ENCODE data around the gene TCFL5.

DNA sequence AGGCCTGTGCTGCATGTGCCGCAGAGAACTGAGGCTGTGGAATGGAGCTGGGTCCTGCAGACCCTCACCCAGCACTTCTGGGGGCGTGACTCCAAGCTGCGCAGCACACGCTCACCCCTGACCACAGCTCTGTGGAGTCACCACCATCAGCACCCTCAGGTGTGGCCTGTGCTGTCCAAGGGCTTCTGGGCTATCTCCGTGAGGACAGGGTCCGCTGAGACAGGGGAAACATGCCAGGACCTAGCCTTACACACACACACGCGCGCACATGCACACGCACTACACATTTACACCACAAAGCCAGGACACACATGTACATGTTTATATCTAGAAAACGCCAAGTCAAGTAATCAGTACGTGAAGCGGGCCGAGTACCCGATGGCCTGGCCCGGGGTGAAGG is 26.8 kb upstream of the TCFL5 start:
- TF ChIP-seq, protein P1, sequence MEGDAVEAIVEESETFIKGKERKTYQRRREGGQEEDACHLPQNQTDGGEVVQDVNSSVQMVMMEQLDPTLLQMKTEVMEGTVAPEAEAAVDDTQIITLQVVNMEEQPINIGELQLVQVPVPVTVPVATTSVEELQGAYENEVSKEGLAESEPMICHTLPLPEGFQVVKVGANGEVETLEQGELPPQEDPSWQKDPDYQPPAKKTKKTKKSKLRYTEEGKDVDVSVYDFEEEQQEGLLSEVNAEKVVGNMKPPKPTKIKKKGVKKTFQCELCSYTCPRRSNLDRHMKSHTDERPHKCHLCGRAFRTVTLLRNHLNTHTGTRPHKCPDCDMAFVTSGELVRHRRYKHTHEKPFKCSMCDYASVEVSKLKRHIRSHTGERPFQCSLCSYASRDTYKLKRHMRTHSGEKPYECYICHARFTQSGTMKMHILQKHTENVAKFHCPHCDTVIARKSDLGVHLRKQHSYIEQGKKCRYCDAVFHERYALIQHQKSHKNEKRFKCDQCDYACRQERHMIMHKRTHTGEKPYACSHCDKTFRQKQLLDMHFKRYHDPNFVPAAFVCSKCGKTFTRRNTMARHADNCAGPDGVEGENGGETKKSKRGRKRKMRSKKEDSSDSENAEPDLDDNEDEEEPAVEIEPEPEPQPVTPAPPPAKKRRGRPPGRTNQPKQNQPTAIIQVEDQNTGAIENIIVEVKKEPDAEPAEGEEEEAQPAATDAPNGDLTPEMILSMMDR (IDR thresholded peaks at IDR 0.05): no peak
- no peak for TF ChIP-seq POLR2A (IDR thresholded peaks at IDR 0.05)

All from lower leg skin (tissue), 3 donors.